Measurements from ENCODE around the gene ATG9B. TPM values are rescaled to one million over a fixed set of nuclear protein-coding genes. Genes with fewer than 3 reads are reported as not detected.
A peak's percentile ranks its signal among the peaks of the same experiment; 100 is the strongest.
"Not testable (repeated sequence)": the region's sequence is repeated elsewhere in the genome, so short reads cannot be mapped to it uniquely, and the experiment has no call there.

The ATG9B gene
- total RNA-seq, 1 donor from 2014 or later: not detected

- peak within 1 kb of the TSS; percentile 65 to 82 (median 80) for H3K9ac ChIP-seq (ENCODE audit: low read depth in 1 of 3, low read length in 3 of 3)
- H3K27ac ChIP-seq (ENCODE audit: low read depth, low read length): peak within 1 kb of the TSS; percentile 85
- H3K9me3 ChIP-seq (ENCODE audit: control insufficient read depth in 3 of 3, low read length in 3 of 3): no peaks in the 10 kb centered on the region
- peaks cover 4 to 6% (median 5%) of the 10 kb centered on the region in 3 donors for H3K36me3 ChIP-seq (ENCODE audit: control insufficient read depth in 3 of 3, insufficient read depth in 3 of 3, low read length in 3 of 3)
- H3K27me3 ChIP-seq (ENCODE audit: control insufficient read depth in 3 of 3, insufficient read depth in 3 of 3, low read length in 3 of 3): peaks cover 0 to 2% (median 0%) of the 10 kb centered on the region in 3 donors
- peaks cover 5 to 17% (median 10%) of the 10 kb centered on the region in 3 donors for H3K4me1 ChIP-seq (ENCODE audit: control insufficient read depth in 3 of 3, insufficient read depth in 3 of 3, low read length in 3 of 3)
- H3K4me3 ChIP-seq (ENCODE audit: low read length in 3 of 3): peak within 1 kb of the TSS; percentile 71 to 94 (median 90)
Measured at GRCh38 chr7:151028131-151028947, 4.0 kb upstream of the ATG9B start, which contains the start of gene ABCB8. TSS of gene ABCB8 (plus strand) at chr7:151028450. CDS start at chr7:151028516, 66 bp downstream.

- peaks cover 5 to 17% (median 10%) of the 10 kb centered on the region in 3 donors for H3K4me1 ChIP-seq (ENCODE audit: control insufficient read depth in 3 of 3, insufficient read depth in 3 of 3, low read length in 3 of 3)
- H3K27me3 ChIP-seq (ENCODE audit: control insufficient read depth in 3 of 3, insufficient read depth in 3 of 3, low read length in 3 of 3); H3K36me3 ChIP-seq (ENCODE audit: control insufficient read depth in 3 of 3, insufficient read depth in 3 of 3, low read length in 3 of 3); H3K9me3 ChIP-seq (ENCODE audit: control insufficient read depth in 3 of 3, low read length in 3 of 3): not testable (repeated sequence)
- H3K4me3 ChIP-seq (ENCODE audit: low read length in 3 of 3): peak overlapping the region; percentile 71 to 90 (median 77)
- peak overlapping the region; percentile 65 to 77 (median 70) for H3K9ac ChIP-seq (ENCODE audit: low read depth in 1 of 3, low read length in 3 of 3)
- H3K27ac ChIP-seq (ENCODE audit: low read depth, low read length): peak overlapping the region; percentile 85
Measured at GRCh38 chr7:151027728-151028130, 3.4 kb upstream of the ATG9B start.

GRCh38 chr7:151026771-151027727, 2.8 kb upstream of the ATG9B start:
- Histone ChIP-seq H3K4me3 (ENCODE audit: low read length in 3 of 3) (peak overlapping the region in 2 of 3 donors; percentile 71 to 77), H3K4me1 (ENCODE audit: control insufficient read depth in 3 of 3, insufficient read depth in 3 of 3, low read length in 3 of 3) (peaks cover 5 to 17% (median 10%) of the 10 kb centered on the region in 3 donors), H3K27ac (ENCODE audit: low read depth, low read length) (peak overlapping the region; percentile 85)
- not testable (repeated sequence) for H3K9me3 ChIP-seq (ENCODE audit: control insufficient read depth in 3 of 3, low read length in 3 of 3); H3K36me3 ChIP-seq (ENCODE audit: control insufficient read depth in 3 of 3, insufficient read depth in 3 of 3, low read length in 3 of 3); H3K9ac ChIP-seq (ENCODE audit: low read depth in 1 of 3, low read length in 3 of 3); H3K27me3 ChIP-seq (ENCODE audit: control insufficient read depth in 3 of 3, insufficient read depth in 3 of 3, low read length in 3 of 3)

GRCh38 chr7:151025924-151026671, 1.8 kb upstream of the ATG9B start:
- peaks cover 0 to 2% (median under 1%) of the 10 kb centered on the region in 3 donors for H3K27me3 ChIP-seq (ENCODE audit: control insufficient read depth in 3 of 3, insufficient read depth in 3 of 3, low read length in 3 of 3)
- H3K9me3 ChIP-seq (ENCODE audit: control insufficient read depth in 3 of 3, low read length in 3 of 3): no peaks in the 10 kb centered on the region
- no peak overlapping the region for H3K27ac ChIP-seq (ENCODE audit: low read depth, low read length)
- H3K4me3 ChIP-seq (ENCODE audit: low read length in 3 of 3): no peak overlapping the region
- H3K4me1 ChIP-seq (ENCODE audit: control insufficient read depth in 3 of 3, insufficient read depth in 3 of 3, low read length in 3 of 3): peaks cover 5 to 17% (median 10%) of the 10 kb centered on the region in 3 donors
- no peak overlapping the region for H3K9ac ChIP-seq (ENCODE audit: low read depth in 1 of 3, low read length in 3 of 3)
- H3K36me3 ChIP-seq (ENCODE audit: control insufficient read depth in 3 of 3, insufficient read depth in 3 of 3, low read length in 3 of 3): peaks cover 0 to 2% (median 0%) of the 10 kb centered on the region in 3 donors

- peaks cover 22 to 29% (median 28%) of the 10 kb centered on the region in 3 donors for H3K27me3 ChIP-seq (ENCODE audit: control insufficient read depth in 3 of 3, insufficient read depth in 3 of 3, low read length in 3 of 3)
- H3K36me3 ChIP-seq (ENCODE audit: control insufficient read depth in 3 of 3, insufficient read depth in 3 of 3, low read length in 3 of 3): no peaks in the 10 kb centered on the region
- no peak overlapping the region for H3K27ac ChIP-seq (ENCODE audit: low read depth, low read length)
- no peak overlapping the region for H3K9ac ChIP-seq (ENCODE audit: low read depth in 1 of 3, low read length in 3 of 3)
- no peak overlapping the region for H3K4me3 ChIP-seq (ENCODE audit: low read length in 3 of 3)
- H3K4me1 ChIP-seq (ENCODE audit: control insufficient read depth in 3 of 3, insufficient read depth in 3 of 3, low read length in 3 of 3): peaks cover 7 to 10% (median 7%) of the 10 kb centered on the region in 3 donors
- H3K9me3 ChIP-seq (ENCODE audit: control insufficient read depth in 3 of 3, low read length in 3 of 3): no peaks in the 10 kb centered on the region
Measured at GRCh38 chr7:151023232-151023631, 1.1 kb downstream of the ATG9B start.

- Histone ChIP-seq H3K4me3 (ENCODE audit: low read length in 3 of 3) (no peak overlapping the region), H3K27ac (ENCODE audit: low read depth, low read length) (no peak overlapping the region), H3K9ac (ENCODE audit: low read depth in 1 of 3, low read length in 3 of 3) (no peak overlapping the region), H3K9me3 (ENCODE audit: control insufficient read depth in 3 of 3, low read length in 3 of 3) (no peaks in the 10 kb centered on the region), H3K27me3 (ENCODE audit: control insufficient read depth in 3 of 3, insufficient read depth in 3 of 3, low read length in 3 of 3) (peaks cover 52 to 53% (median 52%) of the 10 kb centered on the region in 3 donors), H3K4me1 (ENCODE audit: control insufficient read depth in 3 of 3, insufficient read depth in 3 of 3, low read length in 3 of 3) (peaks cover 11 to 20% (median 12%) of the 10 kb centered on the region in 3 donors), H3K36me3 (ENCODE audit: control insufficient read depth in 3 of 3, insufficient read depth in 3 of 3, low read length in 3 of 3) (no peaks in the 10 kb centered on the region)
Measured at GRCh38 chr7:151020231-151020630, 4.1 kb downstream of the ATG9B start.

GRCh38 chr7:151019130-151019447, 5.2 kb downstream of the ATG9B start:
- Histone ChIP-seq H3K9me3 (ENCODE audit: control insufficient read depth in 3 of 3, low read length in 3 of 3) (no peaks in the 10 kb centered on the region), H3K36me3 (ENCODE audit: control insufficient read depth in 3 of 3, insufficient read depth in 3 of 3, low read length in 3 of 3) (no peaks in the 10 kb centered on the region), H3K27me3 (ENCODE audit: control insufficient read depth in 3 of 3, insufficient read depth in 3 of 3, low read length in 3 of 3) (peaks cover 55 to 59% (median 58%) of the 10 kb centered on the region in 3 donors), H3K9ac (ENCODE audit: low read depth in 1 of 3, low read length in 3 of 3) (no peak overlapping the region), H3K4me3 (ENCODE audit: low read length in 3 of 3) (peak overlapping the region in 2 of 3 donors; percentile 43 to 52), H3K27ac (ENCODE audit: low read depth, low read length) (no peak overlapping the region), H3K4me1 (ENCODE audit: control insufficient read depth in 3 of 3, insufficient read depth in 3 of 3, low read length in 3 of 3) (peaks cover 12 to 26% (median 17%) of the 10 kb centered on the region in 3 donors)

- Histone ChIP-seq H3K4me3 (ENCODE audit: low read length in 3 of 3) (peak overlapping the region in 2 of 3 donors; percentile 43 to 60), H3K4me1 (ENCODE audit: control insufficient read depth in 3 of 3, insufficient read depth in 3 of 3, low read length in 3 of 3) (peaks cover 12 to 31% (median 23%) of the 10 kb centered on the region in 3 donors)
Measured at GRCh38 chr7:151018421-151019129, 5.7 kb downstream of the ATG9B start.

More at GRCh38 chr7:151018421-151019129, 5.7 kb downstream of the ATG9B start:
- peaks cover 61 to 64% (median 62%) of the 10 kb centered on the region in 3 donors for H3K27me3 ChIP-seq (ENCODE audit: control insufficient read depth in 3 of 3, insufficient read depth in 3 of 3, low read length in 3 of 3)
- H3K27ac ChIP-seq (ENCODE audit: low read depth, low read length): no peak overlapping the region
- H3K9ac ChIP-seq (ENCODE audit: low read depth in 1 of 3, low read length in 3 of 3): no peak overlapping the region
- H3K36me3 ChIP-seq (ENCODE audit: control insufficient read depth in 3 of 3, insufficient read depth in 3 of 3, low read length in 3 of 3): no peaks in the 10 kb centered on the region
- no peaks in the 10 kb centered on the region for H3K9me3 ChIP-seq (ENCODE audit: control insufficient read depth in 3 of 3, low read length in 3 of 3)
